Measurements from ENCODE around the gene TBC1D14.

DNA sequence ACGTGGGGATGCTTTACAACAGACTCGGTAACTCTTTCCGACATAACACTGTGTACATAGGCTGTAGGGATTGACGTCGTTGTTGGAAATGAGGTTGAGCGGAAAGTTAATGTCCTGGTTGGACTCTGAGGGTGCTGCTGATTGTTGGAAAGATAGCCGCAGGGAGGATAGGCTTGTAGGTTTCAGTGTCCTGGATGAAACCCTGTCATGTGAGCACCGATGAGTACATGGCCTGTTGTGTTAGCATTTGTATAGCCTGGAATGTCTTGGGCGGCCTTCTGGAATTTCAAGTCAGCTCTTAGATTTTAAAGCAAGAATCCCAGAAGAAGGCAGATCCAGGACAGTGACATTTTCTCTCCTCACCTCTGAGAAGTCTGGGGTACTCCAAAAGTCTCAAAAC lies 63.3 kb downstream of the TBC1D14 start:
- TF ChIP-seq SP1 (IDR thresholded peaks at IDR 0.05; ENCODE audit: low read depth, low read length) (peak; percentile 75; the same call in 1 of the 2 replicates), YY1 (IDR thresholded peaks at IDR 0.05; ENCODE audit: low read depth, low read length) (no peak), TCF12 (IDR thresholded peaks at IDR 0.05; ENCODE audit: low read depth, low read length) (0 out of 2 replicates have a peak, but pooled peaks have one; percentile 15), RXRA (IDR thresholded peaks at IDR 0.05; ENCODE audit: insufficient read depth, low read depth, low read length) (no peak), SIN3A (conservative IDR thresholded peaks at IDR 0.05 in 1 of 2, IDR thresholded peaks at IDR 0.05 in 1 of 2; ENCODE audit: low read depth in 1 of 2, low read length in 2 of 2) (peak in 1 of 2 experiments; percentile 43; a peak in 1 of 4 replicates), POLR2A (IDR thresholded peaks at IDR 0.05; ENCODE audit: control extremely low read depth in 1 of 2, low read depth in 2 of 2, low read length in 2 of 2) (peak in 1 of 2 experiments; percentile 76; a peak in 1 of 3 replicates)
- TF ChIP-seq, protein P1, sequence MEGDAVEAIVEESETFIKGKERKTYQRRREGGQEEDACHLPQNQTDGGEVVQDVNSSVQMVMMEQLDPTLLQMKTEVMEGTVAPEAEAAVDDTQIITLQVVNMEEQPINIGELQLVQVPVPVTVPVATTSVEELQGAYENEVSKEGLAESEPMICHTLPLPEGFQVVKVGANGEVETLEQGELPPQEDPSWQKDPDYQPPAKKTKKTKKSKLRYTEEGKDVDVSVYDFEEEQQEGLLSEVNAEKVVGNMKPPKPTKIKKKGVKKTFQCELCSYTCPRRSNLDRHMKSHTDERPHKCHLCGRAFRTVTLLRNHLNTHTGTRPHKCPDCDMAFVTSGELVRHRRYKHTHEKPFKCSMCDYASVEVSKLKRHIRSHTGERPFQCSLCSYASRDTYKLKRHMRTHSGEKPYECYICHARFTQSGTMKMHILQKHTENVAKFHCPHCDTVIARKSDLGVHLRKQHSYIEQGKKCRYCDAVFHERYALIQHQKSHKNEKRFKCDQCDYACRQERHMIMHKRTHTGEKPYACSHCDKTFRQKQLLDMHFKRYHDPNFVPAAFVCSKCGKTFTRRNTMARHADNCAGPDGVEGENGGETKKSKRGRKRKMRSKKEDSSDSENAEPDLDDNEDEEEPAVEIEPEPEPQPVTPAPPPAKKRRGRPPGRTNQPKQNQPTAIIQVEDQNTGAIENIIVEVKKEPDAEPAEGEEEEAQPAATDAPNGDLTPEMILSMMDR (IDR thresholded peaks at IDR 0.05; ENCODE audit: control extremely low read depth in 1 of 3, insufficient read depth in 1 of 3, low read depth in 1 of 3, low read length in 3 of 3): no peak
- TF ChIP-seq, protein P2, sequence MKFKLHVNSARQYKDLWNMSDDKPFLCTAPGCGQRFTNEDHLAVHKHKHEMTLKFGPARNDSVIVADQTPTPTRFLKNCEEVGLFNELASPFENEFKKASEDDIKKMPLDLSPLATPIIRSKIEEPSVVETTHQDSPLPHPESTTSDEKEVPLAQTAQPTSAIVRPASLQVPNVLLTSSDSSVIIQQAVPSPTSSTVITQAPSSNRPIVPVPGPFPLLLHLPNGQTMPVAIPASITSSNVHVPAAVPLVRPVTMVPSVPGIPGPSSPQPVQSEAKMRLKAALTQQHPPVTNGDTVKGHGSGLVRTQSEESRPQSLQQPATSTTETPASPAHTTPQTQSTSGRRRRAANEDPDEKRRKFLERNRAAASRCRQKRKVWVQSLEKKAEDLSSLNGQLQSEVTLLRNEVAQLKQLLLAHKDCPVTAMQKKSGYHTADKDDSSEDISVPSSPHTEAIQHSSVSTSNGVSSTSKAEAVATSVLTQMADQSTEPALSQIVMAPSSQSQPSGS (IDR thresholded peaks at IDR 0.05; ENCODE audit: low read length): no peak
- TF ChIP-seq, protein P3, sequence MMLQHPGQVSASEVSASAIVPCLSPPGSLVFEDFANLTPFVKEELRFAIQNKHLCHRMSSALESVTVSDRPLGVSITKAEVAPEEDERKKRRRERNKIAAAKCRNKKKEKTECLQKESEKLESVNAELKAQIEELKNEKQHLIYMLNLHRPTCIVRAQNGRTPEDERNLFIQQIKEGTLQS (IDR thresholded peaks at IDR 0.05; ENCODE audit: insufficient read depth, low read depth, low read length): no peak
